ENCODE measurements around the gene SRGAP1. TPM values are rescaled to one million over a fixed set of nuclear protein-coding genes. Genes with fewer than 3 reads are reported as not detected.
A peak's percentile ranks its signal among the peaks of the same experiment; 100 is the strongest.

Gene SRGAP1
- total RNA-seq, 6 experiments from 2014 or later, result 1.3 to 5.0 (median 3.0) TPM

DNA sequence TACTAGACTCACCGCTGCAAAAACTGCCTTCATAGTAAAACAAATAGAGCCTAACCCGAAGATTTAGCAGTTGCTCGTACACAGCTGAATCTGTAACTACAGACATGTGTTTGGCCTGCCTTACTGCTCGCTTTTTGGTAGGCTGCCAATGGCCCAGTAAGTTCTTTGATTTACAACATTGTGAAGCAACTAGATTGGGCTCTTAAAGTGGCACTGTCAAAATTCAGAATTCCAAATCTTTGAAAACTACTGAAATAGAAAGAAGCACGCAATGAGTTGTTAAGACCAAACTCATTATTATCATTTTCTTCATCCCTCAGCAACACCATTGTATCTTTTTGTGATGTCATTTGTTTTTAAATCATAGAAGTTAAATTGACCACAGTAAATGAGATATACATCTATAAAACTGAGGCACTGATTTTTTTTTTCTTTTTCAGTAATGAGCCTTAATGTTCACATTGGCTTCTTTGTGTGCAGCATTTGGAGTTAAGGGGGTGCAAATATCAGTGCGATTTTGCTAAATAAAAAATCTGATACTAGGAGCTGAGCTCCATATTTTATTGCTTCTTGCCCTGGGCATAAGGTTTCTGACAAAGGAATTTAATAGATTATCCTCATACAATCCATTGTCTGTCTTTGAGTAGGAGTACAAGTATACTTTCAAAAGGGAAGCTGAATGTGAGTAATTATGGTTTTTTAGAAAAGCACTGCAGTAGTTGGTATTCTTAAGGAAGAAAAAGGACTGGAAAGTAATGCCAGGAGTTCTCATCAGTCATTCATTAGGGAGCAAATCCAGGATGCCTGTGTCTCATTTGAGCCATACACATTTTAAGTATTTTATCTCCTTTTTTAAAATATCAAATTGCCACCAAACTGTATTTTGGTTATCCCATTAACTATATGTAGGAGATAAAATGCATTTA lies 239.0 kb downstream of the SRGAP1 start:
- intact Hi-C loops (cut with DNase I), result no loop called here
- WGBS (ENCODE audit: insufficient coverage, low coverage, low lambda C conversion rate, missing lambda C conversion rate), result 24% methylated on average over 6 of the region's 6 CpGs
- ATAC-seq (peak; percentile 92 to 97 (median 94)), DNase-seq (peak; percentile 62 to 83 (median 67))
- no peak for TF ChIP-seq CTCF (IDR thresholded peaks at IDR 0.05)
- TF ChIP-seq POLR2A (IDR thresholded peaks at IDR 0.05), result no peak
- H3K4me3 ChIP-seq, result no peak overlapping the region
- H3K27me3 ChIP-seq, result no peaks in the 10 kb centered on the region
- no peaks in the 10 kb centered on the region for H3K9me3 ChIP-seq
- H3K36me3 ChIP-seq, result no peaks in the 10 kb centered on the region
- H3K27ac ChIP-seq, result no peak overlapping the region
- H3K4me1 ChIP-seq, result peaks cover 0 to 4% (median 0%) of the 10 kb centered on the region in 4 donors

- DNase-seq, result no peak
- no peaks in the 10 kb centered on the region for H3K27me3 ChIP-seq
- intact Hi-C loops (cut with DNase I), result no loop called here
- no peak for ATAC-seq
- H3K27ac ChIP-seq, result no peak overlapping the region
- no peaks in the 10 kb centered on the region for H3K9me3 ChIP-seq
- H3K4me1 ChIP-seq, result peaks cover 0 to 4% (median 0%) of the 10 kb centered on the region in 4 donors
- WGBS (ENCODE audit: insufficient coverage, low coverage, low lambda C conversion rate, missing lambda C conversion rate), result 66% methylated on average over 2 of the region's 4 CpGs
- TF ChIP-seq POLR2A (IDR thresholded peaks at IDR 0.05) (no peak), CTCF (IDR thresholded peaks at IDR 0.05) (no peak)
- no peak overlapping the region for H3K4me3 ChIP-seq
- no peaks in the 10 kb centered on the region for H3K36me3 ChIP-seq
Measured at GRCh38 chr12:64085154-64085553, 240.7 kb downstream of the SRGAP1 start.

GRCh38 chr12:64085996-64086395 lies 241.5 kb downstream of the SRGAP1 start:
- ATAC-seq (no peak), DNase-seq (no peak)
- WGBS (ENCODE audit: insufficient coverage, low coverage, low lambda C conversion rate, missing lambda C conversion rate), result 82% methylated on average over 4 of the region's 4 CpGs
- intact Hi-C loops (cut with DNase I), result no loop called here
- no peak overlapping the region for H3K4me3 ChIP-seq
- no peak overlapping the region for H3K27ac ChIP-seq
- no peaks in the 10 kb centered on the region for H3K36me3 ChIP-seq
- H3K9me3 ChIP-seq, result no peaks in the 10 kb centered on the region
- no peak for TF ChIP-seq POLR2A (IDR thresholded peaks at IDR 0.05)
- no peak for TF ChIP-seq CTCF (IDR thresholded peaks at IDR 0.05)
- H3K4me1 ChIP-seq, result peaks cover 0 to 4% (median 0%) of the 10 kb centered on the region in 4 donors
- H3K27me3 ChIP-seq, result no peaks in the 10 kb centered on the region

DNA sequence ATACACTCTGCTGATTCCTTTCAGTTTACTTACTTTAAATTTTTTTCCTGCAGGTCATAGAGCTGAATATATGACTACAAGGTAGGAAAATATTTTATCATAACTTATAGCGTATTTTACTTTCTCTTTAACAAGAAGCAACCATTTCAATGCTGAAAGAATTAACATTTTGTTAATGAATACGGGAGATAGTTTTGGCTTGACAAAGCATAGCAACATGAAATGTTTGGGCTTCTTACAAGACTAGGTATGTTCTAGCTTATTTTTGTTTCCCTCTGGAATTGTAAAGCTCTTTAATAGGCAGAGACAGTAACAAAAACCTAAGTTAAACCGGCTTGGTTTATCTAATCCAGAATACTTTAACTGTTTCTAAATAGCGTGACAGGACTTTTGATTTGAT lies 242.4 kb downstream of the SRGAP1 start:
- Histone ChIP-seq H3K36me3 (no peaks in the 10 kb centered on the region), H3K4me1 (peaks cover 0 to 4% (median 0%) of the 10 kb centered on the region in 4 donors), H3K9me3 (no peaks in the 10 kb centered on the region), H3K27ac (no peak overlapping the region), H3K27me3 (no peaks in the 10 kb centered on the region), H3K4me3 (no peak overlapping the region)
- ATAC-seq, result no peak
- 87% methylated on average over 4 of the region's 4 CpGs for WGBS (ENCODE audit: insufficient coverage, low coverage, low lambda C conversion rate, missing lambda C conversion rate)
- intact Hi-C loops (cut with DNase I), result no loop called here
- TF ChIP-seq CTCF (IDR thresholded peaks at IDR 0.05) (no peak), POLR2A (IDR thresholded peaks at IDR 0.05) (no peak)
- no peak for DNase-seq

All from right lobe of liver (tissue), 6 donors.